22Rv1 (cell line): Measurements from ENCODE around the gene MB21D2.

ENCODE experiments used
- H3K27ac ChIP-seq: fragments of 450-650 bp; 2 replicates; pipeline ENCODE4 v1.5.1; 2017
- CTCF ChIP-seq: fragments of 450-650 bp; IDR thresholded peaks from 2 replicates; pipeline ENCODE4 v1.5.1; 2017; ENCODE audit warnings: mild to moderate bottlenecking
- ZFX ChIP-seq: fragments of 450-650 bp; IDR thresholded peaks from 2 replicates; pipeline ENCODE4 v1.6.1; 2017; ENCODE audit warnings: antibody characterized with exemption, borderline replicate concordance

Gene MB21D2

GRCh38 chr3:192870822-192871221 is 46.8 kb downstream of the MB21D2 start:
- no peak for TF ChIP-seq CTCF
- no peak for TF ChIP-seq ZFX
- H3K27ac ChIP-seq, result no peak overlapping the region

GRCh38 chr3:192869131-192870031 is 48.3 kb downstream of the MB21D2 start:
- no peak overlapping the region for H3K27ac ChIP-seq
- TF ChIP-seq ZFX, result no peak
- TF ChIP-seq CTCF, result no peak

- no peak for TF ChIP-seq ZFX
- TF ChIP-seq CTCF, result no peak
- no peak overlapping the region for H3K27ac ChIP-seq
Observed at GRCh38 chr3:192867645-192868044, 50.0 kb downstream of the MB21D2 start.

DNA sequence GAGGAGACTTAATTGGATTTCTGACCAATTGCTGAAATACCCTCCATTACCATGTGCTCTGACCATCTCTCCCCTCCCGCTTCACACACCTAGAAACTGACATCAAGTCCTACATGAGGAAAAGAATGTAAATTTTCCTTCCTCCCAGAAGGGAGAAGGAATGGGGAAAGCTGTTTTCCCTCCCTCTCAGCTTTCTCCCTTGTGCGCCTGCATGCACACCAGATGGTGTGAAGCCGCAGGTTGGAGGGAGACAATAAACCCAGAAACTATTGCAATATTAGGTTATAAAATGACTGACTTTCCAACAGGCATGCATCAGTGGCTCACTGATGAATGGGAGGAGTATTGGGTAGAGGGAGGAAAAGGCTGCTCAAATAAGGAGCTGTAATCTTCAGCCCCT is 50.9 kb downstream of the MB21D2 start:
- H3K27ac ChIP-seq, result no peak overlapping the region
- no peak for TF ChIP-seq ZFX

DNA sequence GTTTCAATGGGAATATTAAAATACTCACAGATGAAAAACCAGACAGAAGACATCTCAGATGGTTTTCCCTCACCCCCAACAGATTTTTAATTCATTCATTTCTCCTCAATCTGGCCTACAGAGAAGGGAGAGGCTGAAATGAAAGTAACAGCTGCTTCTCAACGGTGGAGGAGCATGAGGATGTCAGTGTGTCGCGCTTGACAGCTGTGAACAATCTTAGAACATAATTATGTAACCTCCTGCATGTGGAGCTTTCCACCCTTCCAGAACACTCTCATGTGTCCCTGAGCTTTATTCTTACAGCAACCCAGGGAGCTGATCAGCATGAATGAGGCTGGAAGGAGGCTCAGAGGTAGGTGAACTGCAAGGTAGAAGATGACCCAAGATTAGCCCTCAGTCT is 52.7 kb downstream of the MB21D2 start:
- no peak overlapping the region for H3K27ac ChIP-seq
- TF ChIP-seq ZFX (no peak), CTCF (no peak)

- no peak overlapping the region for H3K27ac ChIP-seq
- TF ChIP-seq CTCF (no peak), ZFX (no peak)
Observed at GRCh38 chr3:192863091-192863420, 54.6 kb downstream of the MB21D2 start.

GRCh38 chr3:192862408-192863090 is 55.1 kb downstream of the MB21D2 start:
- H3K27ac ChIP-seq, result no peak overlapping the region
- TF ChIP-seq CTCF (no peak), ZFX (no peak)
